DND-41 (cell line): ENCODE data around the gene HES3.

Experiments
- ATAC-seq: fragments of 200-7000 bp; cut with Tn5 transposase; 3 replicates; pipeline ENCODE4 v1.9.1; 2021; ENCODE audit warnings: low read depth; ENCODE audit not compliant: insufficient read depth
- DNase-seq: peaks from one replicate; pipeline ENCODE4 v3.0.0-alpha.2; 2020
- H2AFZ ChIP-seq: 2 replicates; pipeline ENCODE4 v1.6.0; 2012; ENCODE audit warnings: low read depth, low read length
- H3K27ac ChIP-seq: 2 replicates; pipeline ENCODE4 v1.5.1; 2012; ENCODE audit warnings: low read length, inconsistent platforms
- H3K27me3 ChIP-seq: fragments of 200-600 bp; sonication (generic); 2 replicates; pipeline ENCODE4 v1.6.0; 2012; ENCODE audit warnings: low read length, mild to moderate bottlenecking, inconsistent platforms; ENCODE audit not compliant: insufficient read depth, poor library complexity
- H3K36me3 ChIP-seq: 2 replicates; pipeline ENCODE4 v1.5.1; 2012; ENCODE audit warnings: low read length, inconsistent platforms; ENCODE audit not compliant: insufficient read depth
- H3K4me1 ChIP-seq: 2 replicates; pipeline ENCODE4 v1.5.1; 2012; ENCODE audit warnings: mild to moderate bottlenecking, low read length; ENCODE audit not compliant: insufficient read depth
- H3K4me2 ChIP-seq: 2 replicates; pipeline ENCODE4 v1.6.0; 2012; ENCODE audit warnings: mild to moderate bottlenecking, moderate library complexity, low read length, inconsistent platforms; ENCODE audit not compliant: insufficient read depth
- H3K4me3 ChIP-seq, 2 experiments: fragments of 200-600 bp in 1 of 2; shearing (Covaris generic) in 1 of 2; 2 replicates each; pipeline ENCODE4 v1.5.1; 2012 to 2016; ENCODE audit warnings: inconsistent platforms in 2 of 2, low read length in 2 of 2, mild to moderate bottlenecking in 2 of 2, low read depth in 1 of 2, moderate library complexity in 1 of 2
- H3K79me2 ChIP-seq: 2 replicates; pipeline ENCODE4 v1.6.0; 2012; ENCODE audit warnings: low read length, inconsistent platforms; ENCODE audit not compliant: insufficient read depth
- H3K9ac ChIP-seq: 2 replicates; pipeline ENCODE4 v1.6.0; 2012; ENCODE audit warnings: low read depth, mild to moderate bottlenecking, inconsistent platforms, low read length, moderate library complexity
- H3K9me3 ChIP-seq: 2 replicates; pipeline ENCODE4 v1.5.1; 2012; ENCODE audit warnings: low read length, moderate library complexity, mild to moderate bottlenecking, inconsistent platforms; ENCODE audit not compliant: insufficient read depth, severe bottlenecking
- H4K20me1 ChIP-seq: 2 replicates; pipeline ENCODE4 v1.6.0; 2012; ENCODE audit warnings: low read length; ENCODE audit not compliant: insufficient read depth
- EZH2 ChIP-seq: IDR thresholded peaks from 3 replicates; pipeline ENCODE4 v1.6.1; 2012; ENCODE audit warnings: borderline replicate concordance, low read depth, mild to moderate bottlenecking, moderate library complexity, low read length, inconsistent platforms; ENCODE audit not compliant: severe bottlenecking
- TF ChIP-seq, protein P1 (sequence below): IDR thresholded peaks from 2 replicates; pipeline ENCODE4 v1.5.1; 2012; ENCODE audit warnings: borderline replicate concordance, low read length, moderate library complexity, mild to moderate bottlenecking; ENCODE audit not compliant: poor library complexity, severe bottlenecking; ENCODE audit errors: extremely low read depth

Gene HES3

DNA sequence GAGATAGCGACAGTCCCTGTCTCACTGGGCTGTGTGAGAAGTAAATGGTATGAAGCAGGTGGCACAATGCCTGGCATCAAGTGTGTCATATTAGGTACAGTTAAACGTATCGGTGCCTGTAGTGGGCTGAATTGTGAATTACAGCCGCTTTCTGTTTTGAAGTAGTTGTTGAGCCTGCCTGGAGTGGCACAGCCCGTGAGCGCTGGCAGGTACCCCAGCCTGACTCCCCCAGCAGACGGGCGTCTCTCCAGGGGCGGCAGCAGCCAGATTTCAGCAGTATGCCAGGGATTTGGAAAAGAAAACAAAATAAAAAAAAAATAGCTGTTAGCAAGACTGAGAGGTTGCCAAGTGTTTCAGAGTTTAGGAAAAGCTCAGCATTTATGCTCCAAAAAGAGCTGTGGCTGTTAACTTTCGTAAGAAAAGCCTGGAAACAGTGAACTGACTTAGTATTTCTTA lies 43.5 kb downstream of the HES3 start:
- no peak overlapping the region for H3K4me3 ChIP-seq
- H3K27me3 ChIP-seq, result no peaks in the 10 kb centered on the region
- peaks cover 71% of the 10 kb centered on the region for H3K36me3 ChIP-seq
- DNase-seq, result no peak
- TF ChIP-seq EZH2, result no peak
- TF ChIP-seq, protein P1, sequence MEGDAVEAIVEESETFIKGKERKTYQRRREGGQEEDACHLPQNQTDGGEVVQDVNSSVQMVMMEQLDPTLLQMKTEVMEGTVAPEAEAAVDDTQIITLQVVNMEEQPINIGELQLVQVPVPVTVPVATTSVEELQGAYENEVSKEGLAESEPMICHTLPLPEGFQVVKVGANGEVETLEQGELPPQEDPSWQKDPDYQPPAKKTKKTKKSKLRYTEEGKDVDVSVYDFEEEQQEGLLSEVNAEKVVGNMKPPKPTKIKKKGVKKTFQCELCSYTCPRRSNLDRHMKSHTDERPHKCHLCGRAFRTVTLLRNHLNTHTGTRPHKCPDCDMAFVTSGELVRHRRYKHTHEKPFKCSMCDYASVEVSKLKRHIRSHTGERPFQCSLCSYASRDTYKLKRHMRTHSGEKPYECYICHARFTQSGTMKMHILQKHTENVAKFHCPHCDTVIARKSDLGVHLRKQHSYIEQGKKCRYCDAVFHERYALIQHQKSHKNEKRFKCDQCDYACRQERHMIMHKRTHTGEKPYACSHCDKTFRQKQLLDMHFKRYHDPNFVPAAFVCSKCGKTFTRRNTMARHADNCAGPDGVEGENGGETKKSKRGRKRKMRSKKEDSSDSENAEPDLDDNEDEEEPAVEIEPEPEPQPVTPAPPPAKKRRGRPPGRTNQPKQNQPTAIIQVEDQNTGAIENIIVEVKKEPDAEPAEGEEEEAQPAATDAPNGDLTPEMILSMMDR, result no peak
- H3K9ac ChIP-seq, result no peak overlapping the region
- H3K27ac ChIP-seq, result no peak overlapping the region
- H3K4me2 ChIP-seq, result no peak overlapping the region
- ATAC-seq, result no peak
- peaks cover 56% of the 10 kb centered on the region for H4K20me1 ChIP-seq
- H3K9me3 ChIP-seq, result no peaks in the 10 kb centered on the region
- no peaks in the 10 kb centered on the region for H3K4me1 ChIP-seq
- no peak overlapping the region for H2AFZ ChIP-seq
- no peaks in the 10 kb centered on the region for H3K79me2 ChIP-seq

DNA sequence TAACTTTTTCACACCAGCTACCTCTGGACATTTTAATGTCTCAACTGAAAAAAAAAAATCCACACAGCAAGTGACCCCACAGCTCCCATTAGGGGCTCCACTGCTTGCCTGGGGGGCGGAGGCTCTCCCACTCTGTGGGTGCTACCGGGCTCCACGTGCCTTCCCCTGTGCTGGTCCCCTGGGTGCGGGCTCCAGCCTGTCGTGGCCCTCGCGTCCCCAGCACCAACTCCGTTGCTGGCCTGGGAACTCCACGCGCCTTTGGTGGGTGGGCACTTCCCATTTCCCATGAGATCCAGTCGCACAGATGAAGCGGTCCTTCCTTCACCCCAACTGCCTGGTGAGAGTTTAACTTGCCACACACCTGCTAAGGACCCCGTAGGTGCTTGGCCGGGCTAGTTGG lies 44.0 kb downstream of the HES3 start:
- no peak for TF ChIP-seq EZH2
- TF ChIP-seq, protein P1, result no peak
- no peaks in the 10 kb centered on the region for H3K79me2 ChIP-seq
- no peak overlapping the region for H3K4me3 ChIP-seq
- no peak overlapping the region for H2AFZ ChIP-seq
- DNase-seq (no peak), ATAC-seq (no peak)
- no peak overlapping the region for H3K27ac ChIP-seq
- no peak overlapping the region for H3K4me2 ChIP-seq
- no peaks in the 10 kb centered on the region for H3K4me1 ChIP-seq
- no peak overlapping the region for H3K9ac ChIP-seq
- peaks cover 50% of the 10 kb centered on the region for H4K20me1 ChIP-seq
- no peaks in the 10 kb centered on the region for H3K27me3 ChIP-seq
- peaks cover 67% of the 10 kb centered on the region for H3K36me3 ChIP-seq
- H3K9me3 ChIP-seq, result no peaks in the 10 kb centered on the region

DNA sequence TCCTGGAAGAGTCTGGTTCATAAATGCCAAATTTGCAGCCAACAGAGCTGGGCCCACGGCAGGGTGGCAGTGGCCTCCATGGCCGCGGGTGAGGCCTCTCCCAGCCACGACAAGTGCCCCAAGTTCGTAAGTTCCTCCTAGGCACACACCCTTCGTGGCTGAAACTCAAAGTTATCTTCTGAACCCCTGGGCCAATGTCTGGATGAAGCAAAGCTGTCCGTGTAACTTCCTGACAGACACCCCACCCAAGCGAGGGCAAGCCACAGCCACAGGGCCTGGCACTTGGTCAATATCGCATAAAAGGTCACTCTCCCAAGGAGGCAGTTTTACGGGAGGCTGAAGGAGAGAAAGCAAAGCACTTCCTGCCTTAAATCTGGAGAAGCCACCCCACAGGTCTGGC lies 44.7 kb downstream of the HES3 start:
- H4K20me1 ChIP-seq, result peaks cover 45% of the 10 kb centered on the region
- no peak overlapping the region for H3K27ac ChIP-seq
- H2AFZ ChIP-seq, result no peak overlapping the region
- no peaks in the 10 kb centered on the region for H3K27me3 ChIP-seq
- no peaks in the 10 kb centered on the region for H3K9me3 ChIP-seq
- TF ChIP-seq, protein P1, result no peak
- TF ChIP-seq EZH2, result no peak
- H3K4me2 ChIP-seq, result no peak overlapping the region
- no peak overlapping the region for H3K9ac ChIP-seq
- no peak for ATAC-seq
- H3K4me1 ChIP-seq, result no peaks in the 10 kb centered on the region
- H3K36me3 ChIP-seq, result peaks cover 68% of the 10 kb centered on the region
- H3K79me2 ChIP-seq, result no peaks in the 10 kb centered on the region
- no peak for DNase-seq
- H3K4me3 ChIP-seq, result no peak overlapping the region

DNA sequence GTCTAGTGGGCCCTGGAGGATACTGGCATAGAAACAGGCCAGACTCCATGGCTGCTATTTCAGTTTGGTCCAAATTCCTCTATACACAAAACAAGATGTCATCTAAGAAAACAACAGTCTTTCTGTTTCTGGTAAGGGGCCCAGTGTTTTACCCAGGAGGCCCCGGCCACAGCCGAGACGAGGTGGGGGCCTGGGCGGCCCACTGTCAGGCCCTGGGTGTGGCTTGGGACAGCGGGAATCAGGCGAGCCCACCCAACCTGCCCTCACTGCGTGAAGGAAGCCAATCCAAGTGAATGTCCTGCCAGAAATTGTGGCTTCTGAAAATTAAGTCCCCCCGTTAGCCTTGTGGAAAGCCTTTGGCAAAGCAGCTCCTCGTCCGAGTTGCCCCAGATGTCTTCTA lies 48.1 kb downstream of the HES3 start:
- TF ChIP-seq EZH2, result no peak
- TF ChIP-seq, protein P1, result no peak

More for the DNA sequence above, 48.1 kb downstream of the HES3 start:
- H3K36me3 ChIP-seq, result peaks cover 72% of the 10 kb centered on the region
- H3K4me2 ChIP-seq, result no peak overlapping the region
- no peak overlapping the region for H3K4me3 ChIP-seq
- ATAC-seq (no peak), DNase-seq (no peak)
- H2AFZ ChIP-seq, result no peak overlapping the region
- H3K4me1 ChIP-seq, result no peaks in the 10 kb centered on the region
- peaks cover 31% of the 10 kb centered on the region for H4K20me1 ChIP-seq
- H3K9ac ChIP-seq, result no peak overlapping the region
- H3K27ac ChIP-seq, result no peak overlapping the region
- H3K27me3 ChIP-seq, result no peaks in the 10 kb centered on the region
- no peaks in the 10 kb centered on the region for H3K9me3 ChIP-seq
- H3K79me2 ChIP-seq, result no peaks in the 10 kb centered on the region
